Neural cell (in vitro differentiated cells): Measurements from ENCODE around the gene ITIH2. TPM values are rescaled to one million over a fixed set of nuclear protein-coding genes. Genes with fewer than 3 reads are reported as not detected.

Source experiments
- H2AFZ ChIP-seq: fragments of 200-600, 300-800 bp; sonication (generic), shearing (Covaris generic); 2 replicates; pipeline ENCODE4 v1.6.0; 2014; ENCODE audit warnings: low read depth, mild to moderate bottlenecking, antibody characterized with exemption, low read length, moderate library complexity
- H3F3A ChIP-seq: fragments of 200-600 bp; shearing (Covaris generic); 2 replicates; pipeline ENCODE4 v1.6.1; 2016; ENCODE audit warnings: mild to moderate bottlenecking, moderate library complexity, mixed read lengths, antibody characterized with exemption, low read length; ENCODE audit not compliant: insufficient read depth, poor library complexity, severe bottlenecking
- H3K27ac ChIP-seq: fragments of 200-600, 300-800 bp; sonication (generic), shearing (Covaris generic); 2 replicates; pipeline ENCODE4 v1.5.1; 2014; ENCODE audit warnings: mild to moderate bottlenecking, low read length, moderate library complexity
- H3K27me3 ChIP-seq: fragments of 300-800, 200-600 bp; sonication (generic), shearing (Covaris generic); 2 replicates; pipeline ENCODE4 v1.6.0; 2014; ENCODE audit warnings: mild to moderate bottlenecking, low read depth, low read length, moderate library complexity; ENCODE audit not compliant: insufficient read depth
- H3K36me3 ChIP-seq: fragments of 300-800, 200-600 bp; sonication (generic), shearing (Covaris generic); 2 replicates; pipeline ENCODE4 v1.5.1; 2014; ENCODE audit warnings: mild to moderate bottlenecking, antibody characterized with exemption, low read length, moderate library complexity; ENCODE audit not compliant: insufficient read depth
- H3K4me2 ChIP-seq: fragments of 300-800, 200-600 bp; sonication (generic), shearing (Covaris generic); 2 replicates; pipeline ENCODE4 v1.6.0; 2014; ENCODE audit warnings: mild to moderate bottlenecking, low read length
- H3K4me3 ChIP-seq: fragments of 300-800, 200-600 bp; sonication (generic), shearing (Covaris generic); 2 replicates; pipeline ENCODE4 v1.5.1; 2014; ENCODE audit warnings: mild to moderate bottlenecking, low read length, moderate library complexity
- H3K79me2 ChIP-seq: fragments of 200-600 bp; shearing (Covaris generic); replicated peaks from 2 replicates; pipeline ENCODE4 v1.6.0; 2014; ENCODE audit warnings: mild to moderate bottlenecking, low read length, moderate library complexity; ENCODE audit not compliant: insufficient read depth
- H3K9ac ChIP-seq: fragments of 300-800, 200-600 bp; sonication (generic), shearing (Covaris generic); 2 replicates; pipeline ENCODE4 v1.6.1; 2016; ENCODE audit warnings: mild to moderate bottlenecking, low read length, mixed read lengths
- H3K9me2 ChIP-seq: fragments of 200-600 bp; shearing (Covaris generic); 2 replicates; pipeline ENCODE4 v1.6.1; 2016; ENCODE audit warnings: mild to moderate bottlenecking, low read length, mixed read lengths; ENCODE audit not compliant: insufficient read depth
- H3K9me3 ChIP-seq: fragments of 200-600, 300-800 bp; sonication (generic), shearing (Covaris generic); 2 replicates; pipeline ENCODE4 v1.6.1; 2016; ENCODE audit warnings: mild to moderate bottlenecking, mixed run types, low read length, moderate library complexity, mixed read lengths
- H4K20me1 ChIP-seq: fragments of 200-600 bp; shearing (Covaris generic); 2 replicates; pipeline ENCODE4 v1.6.1; 2016; ENCODE audit warnings: mild to moderate bottlenecking, mixed run types; ENCODE audit not compliant: insufficient read depth
- EP300 ChIP-seq: fragments of 450-650 bp; conservative IDR thresholded peaks from 2 replicates; pipeline ENCODE4 v1.6.1; 2014; ENCODE audit warnings: antibody characterized with exemption, mild to moderate bottlenecking, moderate library complexity; ENCODE audit not compliant: poor library complexity, severe bottlenecking
- EZH2 ChIP-seq: fragments of 200-600, 300-800 bp; shearing (Covaris generic), sonication (generic); IDR thresholded peaks from 2 replicates; pipeline ENCODE4 v1.6.1; 2014; ENCODE audit warnings: antibody characterized with exemption, low read length, borderline replicate concordance, mild to moderate bottlenecking; ENCODE audit not compliant: insufficient read depth, poor library complexity, severe bottlenecking
- MXI1 ChIP-seq: fragments of 450-650 bp; conservative IDR thresholded peaks from 2 replicates; pipeline ENCODE4 v1.6.1; 2014; ENCODE audit warnings: antibody characterized with exemption, mild to moderate bottlenecking; ENCODE audit not compliant: poor library complexity, severe bottlenecking
- POLR2AphosphoS5 ChIP-seq: IDR thresholded peaks from 2 replicates; pipeline ENCODE4 v1.6.1; 2012
- RAD21 ChIP-seq: fragments of 450-650 bp; conservative IDR thresholded peaks from 2 replicates; pipeline ENCODE4 v1.6.1; 2014; ENCODE audit warnings: antibody characterized with exemption, mild to moderate bottlenecking, moderate library complexity
- SMC3 ChIP-seq: fragments of 450-650 bp; conservative IDR thresholded peaks from 2 replicates; pipeline ENCODE4 v1.6.1; 2014; ENCODE audit warnings: antibody characterized with exemption, mild to moderate bottlenecking, moderate library complexity; ENCODE audit not compliant: poor library complexity
- TAF1 ChIP-seq: IDR thresholded peaks from 2 replicates; pipeline ENCODE4 v1.6.1; 2012; ENCODE audit warnings: low read depth
- polyA plus RNA-seq: library from polyadenylated mRNA; depleted of rRNA; stranded (reverse); fragments of >200 nt; gene quantifications from 2 replicates; pipeline ENCODE4 v1.2.3, GENCODE V29; 2014
- TF ChIP-seq, protein P1 (sequence below): fragments of 450-650 bp; IDR thresholded peaks from 2 replicates; pipeline ENCODE4 v1.5.1; 2014; ENCODE audit warnings: antibody characterized with exemption, mild to moderate bottlenecking, moderate library complexity; ENCODE audit not compliant: poor library complexity, severe bottlenecking
- TF ChIP-seq, protein P2 (sequence below): IDR thresholded peaks from 2 replicates; pipeline ENCODE4 v1.6.1; 2012; ENCODE audit warnings: borderline replicate concordance

ITIH2 gene
- polyA plus RNA-seq, 1 donor from 2014 or later, result not detected

DNA sequence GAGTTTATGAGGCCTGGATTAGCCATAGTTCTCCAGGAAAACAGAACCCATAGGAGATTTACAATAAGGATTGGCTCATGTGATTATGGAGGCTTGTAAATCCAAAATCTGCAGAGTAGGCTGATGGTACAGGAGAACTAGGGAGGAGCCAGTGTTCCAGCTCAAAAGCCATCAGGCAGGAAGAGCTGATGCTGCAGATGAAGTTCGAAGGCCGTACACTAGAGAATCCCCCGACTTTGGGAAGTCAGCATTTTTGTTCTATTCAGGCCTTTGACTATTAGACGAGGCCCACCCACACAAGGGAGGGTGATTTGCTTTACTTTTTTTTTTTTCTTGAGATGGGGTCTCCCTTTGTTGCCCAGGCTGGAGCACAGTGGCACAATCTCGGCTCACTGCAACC, 47.1 kb downstream of the ITIH2 start:
- H3K9ac ChIP-seq, result no peak overlapping the region
- H3K27ac ChIP-seq, result no peak overlapping the region
- H3K4me3 ChIP-seq, result no peak overlapping the region
- H3K9me3 ChIP-seq, result no peaks in the 10 kb centered on the region
- no peaks in the 10 kb centered on the region for H3F3A ChIP-seq
- no peaks in the 10 kb centered on the region for H3K79me2 ChIP-seq
- no peak for TF ChIP-seq SMC3
- no peak for TF ChIP-seq TAF1
- no peak for TF ChIP-seq EP300
- TF ChIP-seq, protein P1, sequence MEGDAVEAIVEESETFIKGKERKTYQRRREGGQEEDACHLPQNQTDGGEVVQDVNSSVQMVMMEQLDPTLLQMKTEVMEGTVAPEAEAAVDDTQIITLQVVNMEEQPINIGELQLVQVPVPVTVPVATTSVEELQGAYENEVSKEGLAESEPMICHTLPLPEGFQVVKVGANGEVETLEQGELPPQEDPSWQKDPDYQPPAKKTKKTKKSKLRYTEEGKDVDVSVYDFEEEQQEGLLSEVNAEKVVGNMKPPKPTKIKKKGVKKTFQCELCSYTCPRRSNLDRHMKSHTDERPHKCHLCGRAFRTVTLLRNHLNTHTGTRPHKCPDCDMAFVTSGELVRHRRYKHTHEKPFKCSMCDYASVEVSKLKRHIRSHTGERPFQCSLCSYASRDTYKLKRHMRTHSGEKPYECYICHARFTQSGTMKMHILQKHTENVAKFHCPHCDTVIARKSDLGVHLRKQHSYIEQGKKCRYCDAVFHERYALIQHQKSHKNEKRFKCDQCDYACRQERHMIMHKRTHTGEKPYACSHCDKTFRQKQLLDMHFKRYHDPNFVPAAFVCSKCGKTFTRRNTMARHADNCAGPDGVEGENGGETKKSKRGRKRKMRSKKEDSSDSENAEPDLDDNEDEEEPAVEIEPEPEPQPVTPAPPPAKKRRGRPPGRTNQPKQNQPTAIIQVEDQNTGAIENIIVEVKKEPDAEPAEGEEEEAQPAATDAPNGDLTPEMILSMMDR, result no peak
- TF ChIP-seq RAD21, result no peak
- TF ChIP-seq, protein P2, sequence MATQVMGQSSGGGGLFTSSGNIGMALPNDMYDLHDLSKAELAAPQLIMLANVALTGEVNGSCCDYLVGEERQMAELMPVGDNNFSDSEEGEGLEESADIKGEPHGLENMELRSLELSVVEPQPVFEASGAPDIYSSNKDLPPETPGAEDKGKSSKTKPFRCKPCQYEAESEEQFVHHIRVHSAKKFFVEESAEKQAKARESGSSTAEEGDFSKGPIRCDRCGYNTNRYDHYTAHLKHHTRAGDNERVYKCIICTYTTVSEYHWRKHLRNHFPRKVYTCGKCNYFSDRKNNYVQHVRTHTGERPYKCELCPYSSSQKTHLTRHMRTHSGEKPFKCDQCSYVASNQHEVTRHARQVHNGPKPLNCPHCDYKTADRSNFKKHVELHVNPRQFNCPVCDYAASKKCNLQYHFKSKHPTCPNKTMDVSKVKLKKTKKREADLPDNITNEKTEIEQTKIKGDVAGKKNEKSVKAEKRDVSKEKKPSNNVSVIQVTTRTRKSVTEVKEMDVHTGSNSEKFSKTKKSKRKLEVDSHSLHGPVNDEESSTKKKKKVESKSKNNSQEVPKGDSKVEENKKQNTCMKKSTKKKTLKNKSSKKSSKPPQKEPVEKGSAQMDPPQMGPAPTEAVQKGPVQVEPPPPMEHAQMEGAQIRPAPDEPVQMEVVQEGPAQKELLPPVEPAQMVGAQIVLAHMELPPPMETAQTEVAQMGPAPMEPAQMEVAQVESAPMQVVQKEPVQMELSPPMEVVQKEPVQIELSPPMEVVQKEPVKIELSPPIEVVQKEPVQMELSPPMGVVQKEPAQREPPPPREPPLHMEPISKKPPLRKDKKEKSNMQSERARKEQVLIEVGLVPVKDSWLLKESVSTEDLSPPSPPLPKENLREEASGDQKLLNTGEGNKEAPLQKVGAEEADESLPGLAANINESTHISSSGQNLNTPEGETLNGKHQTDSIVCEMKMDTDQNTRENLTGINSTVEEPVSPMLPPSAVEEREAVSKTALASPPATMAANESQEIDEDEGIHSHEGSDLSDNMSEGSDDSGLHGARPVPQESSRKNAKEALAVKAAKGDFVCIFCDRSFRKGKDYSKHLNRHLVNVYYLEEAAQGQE, result no peak
- TF ChIP-seq EZH2, result no peak
- no peak for TF ChIP-seq MXI1
- TF ChIP-seq POLR2AphosphoS5, result no peak
- no peaks in the 10 kb centered on the region for H4K20me1 ChIP-seq
- H3K9me2 ChIP-seq, result no peaks in the 10 kb centered on the region
- H2AFZ ChIP-seq, result no peak overlapping the region
- no peaks in the 10 kb centered on the region for H3K27me3 ChIP-seq
- H3K4me2 ChIP-seq, result no peak overlapping the region
- peaks cover 3% of the 10 kb centered on the region for H3K36me3 ChIP-seq

DNA sequence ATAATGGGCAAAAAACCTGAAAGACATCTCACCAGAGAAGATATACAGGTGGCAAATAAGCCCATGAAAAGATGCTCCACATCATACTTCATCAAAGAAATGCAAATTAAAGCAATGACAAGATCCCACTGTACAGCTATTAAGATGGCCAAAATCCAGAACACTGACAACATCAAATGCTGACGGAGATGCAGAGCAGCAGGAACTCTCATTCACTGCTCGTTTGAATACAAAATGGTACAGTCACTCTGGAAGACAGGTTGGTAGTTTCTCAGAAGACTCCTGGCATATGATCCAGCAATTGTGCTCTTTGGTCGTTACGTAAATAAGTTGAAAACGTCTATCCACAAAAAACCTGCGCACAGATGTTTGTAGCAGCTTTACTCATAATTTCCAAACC, 49.1 kb downstream of the ITIH2 start:
- Histone ChIP-seq H3K27me3 (no peaks in the 10 kb centered on the region), H3K9me3 (no peaks in the 10 kb centered on the region), H3K9me2 (no peaks in the 10 kb centered on the region), H3K27ac (no peak overlapping the region), H2AFZ (no peak overlapping the region), H3K4me3 (no peak overlapping the region), H4K20me1 (no peaks in the 10 kb centered on the region), H3K9ac (no peak overlapping the region), H3K4me2 (no peak overlapping the region), H3F3A (no peaks in the 10 kb centered on the region), H3K36me3 (peaks cover 5% of the 10 kb centered on the region), H3K79me2 (no peaks in the 10 kb centered on the region)
- TF ChIP-seq, protein P2, result no peak
- no peak for TF ChIP-seq MXI1
